ENCODE results near the gene RNU6-1.

The RNU6-1 gene

DNA sequence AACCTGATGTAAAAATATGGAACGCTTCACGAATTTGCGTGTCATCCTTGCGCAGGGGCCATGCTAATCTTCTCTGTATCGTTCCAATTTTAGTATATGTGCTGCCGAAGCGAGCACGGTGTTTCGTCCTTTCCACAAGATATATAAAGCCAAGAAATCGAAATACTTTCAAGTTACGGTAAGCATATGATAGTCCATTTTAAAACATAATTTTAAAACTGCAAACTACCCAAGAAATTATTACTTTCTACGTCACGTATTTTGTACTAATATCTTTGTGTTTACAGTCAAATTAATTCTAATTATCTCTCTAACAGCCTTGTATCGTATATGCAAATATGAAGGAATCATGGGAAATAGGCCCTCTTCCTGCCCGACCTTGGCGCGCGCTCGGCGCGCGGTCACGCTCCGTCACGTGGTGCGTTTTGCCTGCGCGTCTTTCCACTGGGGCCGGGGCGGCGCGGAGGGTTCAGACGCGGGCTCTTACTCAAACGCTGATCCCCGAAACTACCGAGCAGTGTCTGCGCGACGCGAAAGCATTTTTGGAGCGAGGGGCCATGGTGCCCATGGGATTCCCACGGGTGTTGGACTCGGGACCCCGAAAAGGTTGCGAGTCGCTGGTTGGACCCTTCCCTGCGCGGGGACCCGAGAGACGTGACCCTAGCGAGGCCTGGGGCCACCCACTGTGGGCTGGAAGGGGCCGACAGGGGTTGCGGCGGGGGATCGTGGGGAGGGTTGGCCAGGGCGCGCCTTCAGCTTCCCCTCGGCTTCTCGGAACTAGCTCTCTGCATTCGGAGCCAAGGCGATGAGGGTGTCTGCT, at the start of gene RNU6-1:
TSS of gene RNU6-1 (minus strand) at position 117 of the 820 bp plus-strand sequence.
- DNase-seq (ENCODE audit: low spot score) = peak; percentile 94

GRCh38 chr15:67887776-67888175, 47.9 kb upstream of the RNU6-1 start:
- no peak for DNase-seq (ENCODE audit: low spot score)

- DNase-seq (ENCODE audit: low spot score) = no peak
These were observed 46.0 kb upstream of the RNU6-1 start for GRCh38 chr15:67885861-67886260.

DNA sequence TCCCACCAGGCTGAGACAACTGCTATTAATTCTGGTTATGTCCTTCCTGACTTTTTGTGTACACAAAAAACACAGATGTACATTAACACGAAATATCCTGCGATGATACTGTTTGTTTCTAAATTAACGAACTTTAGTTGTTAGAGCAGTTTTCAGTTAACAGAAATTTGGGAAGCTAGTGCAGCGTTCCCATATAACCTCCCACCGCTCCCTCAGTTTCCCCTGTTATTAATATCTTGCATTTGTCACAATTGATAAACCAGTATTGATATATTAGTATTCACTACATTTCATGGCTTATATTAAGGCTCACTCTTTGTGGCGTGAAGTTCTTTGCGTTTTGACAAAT, 45.3 kb upstream of the RNU6-1 start:
- no peak for DNase-seq (ENCODE audit: low spot score)

GRCh38 chr15:67884514-67885174, 44.8 kb upstream of the RNU6-1 start:
- DNase-seq (ENCODE audit: low spot score) = peak; percentile 73

- no peak for DNase-seq (ENCODE audit: low spot score)
These were observed 44.2 kb upstream of the RNU6-1 start for GRCh38 chr15:67884009-67884408.

DNA sequence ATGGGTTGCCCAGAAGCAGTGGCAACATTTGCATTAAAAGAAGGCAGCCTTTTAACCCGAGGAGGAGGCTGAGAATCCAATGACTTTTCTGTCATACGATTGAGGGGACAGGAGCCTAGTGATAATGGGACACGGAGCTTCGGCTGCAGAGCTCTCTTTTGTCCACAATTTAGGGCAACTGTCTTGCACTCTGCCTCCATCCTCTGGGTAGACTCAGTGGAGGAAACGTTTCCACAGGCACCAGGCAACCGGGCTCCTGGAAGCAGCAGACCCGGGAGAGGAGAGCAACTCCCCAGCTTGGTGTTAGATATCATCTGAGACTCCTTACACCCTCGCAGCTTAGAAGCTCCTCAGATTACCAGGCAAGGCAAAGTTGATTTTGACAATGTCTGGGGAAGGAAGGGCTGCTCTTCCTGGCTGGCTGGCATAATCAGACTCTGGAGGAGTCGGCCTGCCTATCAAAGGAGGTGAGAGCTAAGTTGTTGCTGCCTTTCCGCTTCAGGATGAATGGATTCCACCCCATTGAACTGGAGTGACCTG, 43.5 kb upstream of the RNU6-1 start:
- DNase-seq (ENCODE audit: low spot score) = no peak

- DNase-seq (ENCODE audit: low spot score) = peak; percentile 50
These were observed 42.8 kb upstream of the RNU6-1 start for GRCh38 chr15:67882487-67883233.

- DNase-seq (ENCODE audit: low spot score) = peak; percentile 73
These were observed 40.9 kb upstream of the RNU6-1 start for GRCh38 chr15:67880651-67881182.

GRCh38 chr15:67879440-67880129, 39.7 kb upstream of the RNU6-1 start:
- peak; percentile 36 for DNase-seq (ENCODE audit: low spot score)

- DNase-seq (ENCODE audit: low spot score) = no peak
These were observed 38.9 kb upstream of the RNU6-1 start for GRCh38 chr15:67878712-67879206.

- no peak for DNase-seq (ENCODE audit: low spot score)
These were observed 33.9 kb upstream of the RNU6-1 start for GRCh38 chr15:67873777-67874176.

DNA sequence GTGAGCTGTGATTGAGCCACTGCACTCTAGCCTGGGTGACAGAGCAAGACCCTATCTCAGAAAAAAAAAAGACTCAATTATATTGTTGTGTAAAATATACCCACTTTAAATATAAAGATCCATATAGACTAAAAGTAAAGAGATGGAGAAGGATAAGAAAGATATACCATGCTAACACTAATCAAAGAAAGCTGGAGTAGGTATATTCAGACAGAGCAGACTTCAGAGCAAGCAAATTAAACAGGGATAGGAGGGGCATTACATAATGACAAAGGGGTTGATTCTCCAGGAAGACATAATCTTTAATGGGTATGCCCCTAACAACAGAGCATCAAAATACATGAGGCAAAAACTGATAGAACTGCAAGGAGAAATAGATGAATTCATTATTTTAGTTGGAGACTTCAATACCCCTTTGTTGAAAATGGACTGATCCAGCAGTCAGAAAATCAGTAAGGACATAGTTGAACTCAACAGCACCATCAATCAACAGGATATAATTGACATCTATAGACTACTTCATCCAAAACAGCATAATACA, 31.1 kb upstream of the RNU6-1 start:
- DNase-seq (ENCODE audit: low spot score) = no peak

DNA sequence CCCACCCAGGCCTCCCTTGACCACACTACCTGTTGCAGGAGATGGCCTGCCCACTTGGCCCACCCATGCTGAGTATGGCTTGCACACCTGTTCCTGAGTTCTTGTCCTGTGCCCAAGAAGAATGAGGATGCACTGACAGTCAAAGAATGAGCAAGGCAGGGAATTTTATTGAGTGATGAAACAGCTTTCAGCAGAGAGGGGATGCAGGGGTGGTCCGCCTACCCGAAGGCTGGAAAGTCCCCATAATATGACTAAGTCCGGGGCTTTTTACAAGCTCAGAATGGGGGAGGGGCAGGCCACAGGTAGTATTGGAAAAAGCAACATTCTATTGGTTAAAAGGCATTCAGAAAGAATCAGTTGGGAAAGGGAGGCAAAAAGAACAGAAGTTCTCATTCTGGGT, 29.9 kb upstream of the RNU6-1 start:
- no peak for DNase-seq (ENCODE audit: low spot score)

GRCh38 chr15:67865766-67866165, 25.9 kb upstream of the RNU6-1 start:
- no peak for DNase-seq (ENCODE audit: low spot score)

- DNase-seq (ENCODE audit: low spot score) = no peak
These were observed 25.5 kb upstream of the RNU6-1 start for GRCh38 chr15:67865331-67865730.

DNA sequence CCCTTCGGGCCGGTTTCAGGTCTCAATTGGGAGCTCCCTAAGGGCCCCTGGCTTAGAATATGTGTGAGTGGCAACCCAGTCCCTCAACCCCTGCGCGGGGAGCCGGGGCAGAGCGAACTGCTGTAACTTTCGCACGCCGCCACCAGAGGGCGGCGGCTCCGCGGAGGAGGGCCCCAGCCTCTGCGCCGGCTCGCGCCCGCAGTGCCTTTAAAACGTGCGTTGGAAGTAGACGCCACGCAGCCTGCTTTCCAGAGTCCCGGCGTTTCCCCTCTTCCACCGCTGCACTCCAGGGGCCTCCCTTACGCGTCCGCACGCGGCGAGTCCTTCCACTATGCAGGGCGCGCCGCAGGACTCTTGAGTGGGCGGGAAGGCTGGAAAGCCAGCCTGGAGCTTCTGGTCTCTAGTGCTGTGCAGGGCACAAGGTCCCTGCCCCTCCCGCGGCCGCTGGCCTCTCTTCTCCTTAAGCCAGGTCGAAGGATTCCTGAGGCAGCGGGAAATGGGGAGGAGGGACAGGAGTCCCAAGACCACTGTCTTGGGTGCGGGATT, 23.7 kb upstream of the RNU6-1 start:
- peak; percentile 74 for DNase-seq (ENCODE audit: low spot score)

GRCh38 chr15:67862750-67863441, 23.1 kb upstream of the RNU6-1 start:
- DNase-seq (ENCODE audit: low spot score) = no peak

DNA sequence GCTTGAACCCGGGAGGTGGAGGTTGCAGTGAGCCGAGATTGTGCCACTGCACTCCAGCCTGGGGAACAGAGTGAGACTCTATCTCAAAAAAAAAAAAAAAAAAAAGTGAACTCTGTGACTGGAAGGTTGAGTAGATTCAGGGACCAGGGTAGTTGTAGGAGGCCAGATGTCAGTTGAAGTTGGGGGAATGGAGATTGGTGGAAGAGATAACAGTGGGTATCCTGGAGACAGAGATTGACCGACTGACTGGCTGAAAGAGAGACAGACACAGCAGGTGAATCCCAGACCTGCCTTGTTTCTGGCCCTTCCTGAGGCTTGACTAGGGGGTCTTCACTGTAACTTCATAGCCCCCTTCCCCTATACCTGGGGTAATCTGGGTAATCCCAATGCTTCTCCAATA, 22.1 kb upstream of the RNU6-1 start:
- DNase-seq (ENCODE audit: low spot score) = no peak

DNA sequence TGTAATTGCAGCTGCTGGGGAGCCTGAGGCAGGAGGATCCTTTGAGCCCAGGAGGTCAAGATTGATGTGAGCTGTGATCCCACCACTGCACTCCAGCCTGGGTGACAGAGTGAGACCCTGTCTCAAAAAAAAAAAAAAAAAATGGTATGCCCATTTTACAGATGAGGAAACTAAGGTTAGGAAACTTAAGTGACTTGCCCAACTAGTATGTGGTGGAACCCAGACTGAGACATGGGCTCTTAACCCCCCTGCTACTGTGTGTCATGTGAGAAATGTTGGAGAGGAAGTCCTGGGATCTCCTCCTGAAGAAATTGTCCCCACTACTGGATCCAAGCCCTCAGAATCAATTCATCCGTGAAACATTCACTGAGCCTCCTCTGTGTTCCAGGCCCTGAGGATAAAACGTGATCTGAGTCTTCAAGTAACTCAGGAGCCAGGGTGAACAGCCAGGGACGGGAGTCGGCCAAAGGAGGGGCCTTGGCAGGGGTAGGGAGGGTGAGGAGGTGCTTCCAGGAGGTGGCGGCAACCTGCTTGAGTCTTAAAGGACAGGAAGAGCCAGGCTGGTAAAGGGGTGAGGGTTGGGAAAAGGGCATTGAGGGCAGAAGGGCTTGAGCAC, 19.6 kb upstream of the RNU6-1 start:
- DNase-seq (ENCODE audit: low spot score) = peak; percentile 51

All from Ammon's horn (tissue), 1 donor.